H9 (cell line): ENCODE data around the gene TEX2. TPM values are rescaled to one million over a fixed set of nuclear protein-coding genes. Genes with fewer than 3 reads are reported as not detected.

Experiments
- DNase-seq: peaks from one replicate; pipeline ENCODE4 v3.0.0-alpha.2; 2017
- H2AFZ ChIP-seq: one replicate; pipeline ENCODE4 v1.6.1; 2013; ENCODE audit warnings: mild to moderate bottlenecking, low read length, control low read depth, moderate library complexity
- H2AK5ac ChIP-seq: 2 replicates; pipeline ENCODE4 v1.6.1; 2013; ENCODE audit warnings: low read length, control low read depth, mixed read lengths; ENCODE audit not compliant: insufficient read length
- H2BK120ac ChIP-seq: one replicate; pipeline ENCODE4 v1.6.1; 2013; ENCODE audit warnings: low read depth, mild to moderate bottlenecking, low read length, control low read depth, inconsistent platforms; ENCODE audit not compliant: poor library complexity, severe bottlenecking
- H2BK12ac ChIP-seq: 2 replicates; pipeline ENCODE4 v1.6.1; 2013; ENCODE audit warnings: low read length, control low read depth, mixed read lengths, low read depth; ENCODE audit not compliant: insufficient read length
- H2BK15ac ChIP-seq: 2 replicates; pipeline ENCODE4 v1.6.1; 2013; ENCODE audit warnings: low read depth, low read length, control low read depth
- H2BK20ac ChIP-seq: one replicate; pipeline ENCODE4 v1.6.1; 2013; ENCODE audit warnings: low read depth, mild to moderate bottlenecking, low read length, control low read depth, inconsistent platforms; ENCODE audit not compliant: poor library complexity, severe bottlenecking
- H2BK5ac ChIP-seq: 2 replicates; pipeline ENCODE4 v1.6.1; 2013; ENCODE audit warnings: low read length, control low read depth, mixed read lengths; ENCODE audit not compliant: insufficient read length
- H3K14ac ChIP-seq: 2 replicates; pipeline ENCODE4 v1.6.1; 2013; ENCODE audit warnings: low read length, control low read depth; ENCODE audit not compliant: insufficient read depth
- H3K18ac ChIP-seq: 2 replicates; pipeline ENCODE4 v1.6.1; 2013; ENCODE audit warnings: low read depth, mild to moderate bottlenecking, mixed read lengths, low read length, control low read depth; ENCODE audit not compliant: insufficient read length
- H3K23ac ChIP-seq: 2 replicates; pipeline ENCODE4 v1.6.1; 2013; ENCODE audit warnings: low read length, control low read depth, mixed read lengths, low read depth; ENCODE audit not compliant: insufficient read length
- H3K23me2 ChIP-seq: 2 replicates; pipeline ENCODE4 v1.6.1; 2013; ENCODE audit warnings: low read depth, mild to moderate bottlenecking, mixed read lengths, low read length, control low read depth; ENCODE audit not compliant: insufficient read length, poor library complexity, severe bottlenecking
- H3K27ac ChIP-seq: 2 replicates; pipeline ENCODE4 v1.5.1; 2013; ENCODE audit warnings: low read length, control low read depth, mixed read lengths, low read depth; ENCODE audit not compliant: insufficient read length
- H3K27me3 ChIP-seq: 2 replicates; pipeline ENCODE4 v1.6.1; 2013; ENCODE audit warnings: low read length, control low read depth, inconsistent platforms; ENCODE audit not compliant: insufficient read depth
- H3K4ac ChIP-seq: 2 replicates; pipeline ENCODE4 v1.6.1; 2013; ENCODE audit warnings: low read depth, mild to moderate bottlenecking, control low read depth, inconsistent platforms, low read length, moderate library complexity
- H3K4me1 ChIP-seq: 2 replicates; pipeline ENCODE4 v1.6.1; 2013; ENCODE audit warnings: low read length, control low read depth, inconsistent platforms; ENCODE audit not compliant: insufficient read depth
- H3K4me2 ChIP-seq: 2 replicates; pipeline ENCODE4 v1.6.1; 2013; ENCODE audit warnings: low read length, control low read depth, mixed read lengths; ENCODE audit not compliant: insufficient read length, insufficient read depth
- H3K56ac ChIP-seq: 2 replicates; pipeline ENCODE4 v1.6.1; 2013; ENCODE audit warnings: low read depth, mild to moderate bottlenecking, mixed read lengths, low read length, control low read depth; ENCODE audit not compliant: insufficient read length
- H3K79me1 ChIP-seq: 2 replicates; pipeline ENCODE4 v1.6.1; 2013; ENCODE audit warnings: low read depth, mild to moderate bottlenecking, moderate library complexity, low read length, control low read depth, inconsistent platforms; ENCODE audit not compliant: insufficient read depth, poor library complexity, severe bottlenecking
- H3K79me2 ChIP-seq: 2 replicates; pipeline ENCODE4 v1.6.1; 2013; ENCODE audit warnings: low read length, control low read depth, inconsistent platforms; ENCODE audit not compliant: insufficient read depth
- H3K9ac ChIP-seq: 2 replicates; pipeline ENCODE4 v1.6.1; 2013; ENCODE audit warnings: low read length, control low read depth, mixed read lengths; ENCODE audit not compliant: insufficient read length; ENCODE audit errors: extremely low read depth
- H3K9me3 ChIP-seq: one replicate; pipeline ENCODE4 v1.6.1; 2013; ENCODE audit warnings: low read depth, low read length, inconsistent platforms; ENCODE audit not compliant: control insufficient read depth
- H3T11ph ChIP-seq: one replicate; pipeline ENCODE4 v1.6.1; 2013; ENCODE audit warnings: mild to moderate bottlenecking, low read length, control low read depth, inconsistent platforms
- H4K20me1 ChIP-seq: one replicate; pipeline ENCODE4 v1.6.1; 2013; ENCODE audit not compliant: control insufficient read depth, insufficient read length, insufficient read depth
- H4K5ac ChIP-seq: 2 replicates; pipeline ENCODE4 v1.6.1; 2013; ENCODE audit warnings: low read depth, mild to moderate bottlenecking, mixed read lengths, low read length, control low read depth; ENCODE audit not compliant: insufficient read length
- H4K8ac ChIP-seq: replicated peaks from 2 replicates; pipeline ENCODE4 v1.6.1; 2013; ENCODE audit warnings: low read length, control low read depth, mixed read lengths, low read depth; ENCODE audit not compliant: insufficient read length
- H4K91ac ChIP-seq: 2 replicates; pipeline ENCODE4 v1.6.1; 2013; ENCODE audit warnings: low read depth, mild to moderate bottlenecking, moderate library complexity, mixed read lengths, low read length, control low read depth; ENCODE audit not compliant: insufficient read length
- H3K27ac Mint-ChIP-seq, 3 experiments: 2 replicates in 2 of 3; 3 replicates in 1 of 3; pipeline ENCODE4 v1.8.0; 2020 to 2021; ENCODE audit warnings: mixed read lengths in 3 of 3, mild to moderate bottlenecking in 1 of 3, moderate library complexity in 1 of 3
- H3K27me3 Mint-ChIP-seq: 2 replicates; pipeline ENCODE4 v1.8.0; 2021; ENCODE audit warnings: low read depth, mild to moderate bottlenecking, moderate library complexity, mixed read lengths
- H3K36me3 Mint-ChIP-seq, 3 experiments: 2 replicates in 2 of 3; 3 replicates in 1 of 3; pipeline ENCODE4 v1.8.0; 2020 to 2021; ENCODE audit warnings: low read depth in 3 of 3, mixed read lengths in 3 of 3; ENCODE audit not compliant: insufficient read depth in 1 of 3
- H3K4me1 Mint-ChIP-seq, 2 experiments: 2 replicates each; pipeline ENCODE4 v1.8.0; 2020; ENCODE audit warnings: mixed read lengths in 2 of 2
- H3K4me3 Mint-ChIP-seq, 2 experiments: 2 replicates in 1 of 2; 3 replicates in 1 of 2; pipeline ENCODE4 v1.8.0; 2020 to 2021; ENCODE audit warnings: mild to moderate bottlenecking in 2 of 2, mixed read lengths in 2 of 2, moderate library complexity in 1 of 2
- H3K9me3 Mint-ChIP-seq, 2 experiments: 2 replicates in 1 of 2; 3 replicates in 1 of 2; pipeline ENCODE4 v1.8.0; 2020; ENCODE audit warnings: mild to moderate bottlenecking in 2 of 2, mixed read lengths in 2 of 2, moderate library complexity in 1 of 2
- CTCF ChIP-seq: fragments of 200-600 bp; sonication (generic); conservative IDR thresholded peaks from 3 replicates; pipeline ENCODE4 v1.8.0; 2021; ENCODE audit warnings: antibody characterized with exemption, mild to moderate bottlenecking
- WGBS: extraction: QIAGEN DNeasy Blood & Tissue Kit; methylation state at CpG from one replicate; pipeline ENCODE4 v1.1.7; 2013; ENCODE audit warnings: missing lambda C conversion rate, low lambda C conversion rate, mixed read lengths; ENCODE audit not compliant: insufficient read length; ENCODE audit errors: extremely low coverage; 5-methylcytosine and 5-hydroxymethylcytosine counted together
- total RNA-seq: library from RNA; stranded (reverse); gene quantifications from 2 replicates; pipeline ENCODE4 v1.2.1, GENCODE V29; 2021

TEX2 gene
- total RNA-seq, 1 experiment from 2014 or later, result 12.2 TPM

GRCh38 chr17:64259426-64259825, 3.6 kb downstream of the TEX2 start:
- no peak overlapping the region for H2AK5ac ChIP-seq
- peaks cover 4% of the 10 kb centered on the region for H3K79me2 ChIP-seq
- no peak overlapping the region for H2BK12ac ChIP-seq
- no peak overlapping the region for H2BK20ac ChIP-seq
- no peak for DNase-seq
- H2BK15ac ChIP-seq, result no peak overlapping the region
- no peak overlapping the region for H2AFZ ChIP-seq
- H3K23me2 ChIP-seq, result peaks cover 7% of the 10 kb centered on the region
- no peak overlapping the region for H3K18ac ChIP-seq
- no peaks in the 10 kb centered on the region for H3K9me3 ChIP-seq
- WGBS, result no CpG with 5 or more reads among the region's 3 CpGs
- H3K4me1 ChIP-seq, result no peaks in the 10 kb centered on the region
- no peaks in the 10 kb centered on the region; the same call in 1 of the 2 replicates for H3K27me3 ChIP-seq
- H3K14ac ChIP-seq, result no peak overlapping the region
- H3K4me1 Mint-ChIP-seq, result peaks cover 26 to 33% of the 10 kb centered on the region in 2 experiments
- H3K4me2 ChIP-seq, result no peak overlapping the region
- no peak overlapping the region for H3T11ph ChIP-seq
- peaks cover 3% of the 10 kb centered on the region for H4K20me1 ChIP-seq
- no peak overlapping the region for H3K27ac Mint-ChIP-seq
- no peak overlapping the region for H2BK120ac ChIP-seq
- H3K4ac ChIP-seq, result no peak overlapping the region
- H4K91ac ChIP-seq, result no peak overlapping the region
- H3K9me3 Mint-ChIP-seq, result no peaks in the 10 kb centered on the region; a peak in 1 of 5 replicates
- TF ChIP-seq CTCF, result no peak
- H3K4me3 Mint-ChIP-seq, result no peak overlapping the region
- no peak overlapping the region for H3K23ac ChIP-seq
- no peak overlapping the region for H2BK5ac ChIP-seq
- no peak overlapping the region for H3K56ac ChIP-seq
- no peak overlapping the region for H4K8ac ChIP-seq
- no peaks in the 10 kb centered on the region; a peak in 1 of 7 replicates for H3K36me3 Mint-ChIP-seq
- no peak overlapping the region for H3K9ac ChIP-seq
- no peak overlapping the region for H4K5ac ChIP-seq
- no peaks in the 10 kb centered on the region for H3K79me1 ChIP-seq
- no peak overlapping the region for H3K27ac ChIP-seq
- H3K27me3 Mint-ChIP-seq, result peaks cover 20% of the 10 kb centered on the region
